ENCODE measurements around the gene CCDC38. TPM values are rescaled to one million over a fixed set of nuclear protein-coding genes. Genes with fewer than 3 reads are reported as not detected.
A peak's percentile ranks its signal among the peaks of the same experiment; 100 is the strongest.

CCDC38 gene
- total and polyA plus RNA-seq, 9 of the 15 experiments (the other 6 are each of a cell fraction or from before 2014, with no cell fraction given), result not detected

DNA sequence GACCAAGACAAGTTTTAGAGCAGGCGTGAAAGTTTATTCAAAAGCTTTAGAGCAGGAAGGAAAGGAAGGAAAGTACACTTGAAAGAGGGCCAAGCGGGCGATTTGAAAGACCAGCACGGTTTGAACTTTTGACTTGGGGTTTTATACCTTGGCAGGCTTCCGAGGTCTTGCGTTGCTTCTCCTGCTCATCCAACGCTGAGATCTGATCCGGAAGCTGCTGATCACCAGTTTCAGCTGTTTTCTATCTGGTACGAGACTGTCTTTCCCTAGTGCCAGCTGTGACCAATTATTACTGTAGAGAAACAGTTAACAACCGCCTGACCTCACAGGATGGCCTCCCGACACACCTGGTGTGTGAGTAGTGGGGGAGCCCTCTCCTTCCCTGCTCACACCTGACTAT is 104.3 kb downstream of the CCDC38 start:
- intact Hi-C loops (cut with micrococcal nuclease) (no loop called here), in situ Hi-C loops (cut with MboI) (no loop called here)
- TF ChIP-seq, protein P1, sequence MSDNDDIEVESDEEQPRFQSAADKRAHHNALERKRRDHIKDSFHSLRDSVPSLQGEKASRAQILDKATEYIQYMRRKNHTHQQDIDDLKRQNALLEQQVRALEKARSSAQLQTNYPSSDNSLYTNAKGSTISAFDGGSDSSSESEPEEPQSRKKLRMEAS (CRISPR knock-in tag; IDR thresholded peaks at IDR 0.05), result no peak
- TF ChIP-seq, protein P2, sequence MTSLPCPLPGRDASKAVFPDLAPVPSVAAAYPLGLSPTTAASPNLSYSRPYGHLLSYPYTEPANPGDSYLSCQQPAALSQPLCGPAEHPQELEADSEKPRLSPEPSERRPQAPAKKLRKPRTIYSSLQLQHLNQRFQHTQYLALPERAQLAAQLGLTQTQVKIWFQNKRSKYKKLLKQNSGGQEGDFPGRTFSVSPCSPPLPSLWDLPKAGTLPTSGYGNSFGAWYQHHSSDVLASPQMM (CRISPR knock-in tag; IDR thresholded peaks at IDR 0.05), result no peak
- POLR2A ChIA-PET, result interaction anchor here (0.6 kb wide), 1 partner anchor 203 kb away, joined by 3 read pairs; no protein-coding TSS in a partner anchor
- no peak for FAIRE-seq
- no peak overlapping the region for H3K9ac ChIP-seq (ENCODE audit: insufficient read depth in 1 of 2, low read depth in 2 of 2, low read length in 2 of 2)
- BruUV-seq (replicated peaks), result no TSS peak
- peaks cover 2 to 14% of the 10 kb centered on the region in 2 experiments; a peak in 4 of 5 replicates for H3K27me3 ChIP-seq (ENCODE audit: control insufficient read depth in 2 of 2, insufficient read depth in 2 of 2, low read length in 2 of 2)
- no peak overlapping the region for H3K4me2 ChIP-seq (ENCODE audit: insufficient read depth, low read length)
- no peak overlapping the region for H3K4me3 ChIP-seq
- H3K9me3 ChIP-seq (replicated peaks; ENCODE audit: control insufficient read depth, insufficient read depth, low read depth, low read length), result no peaks in the 10 kb centered on the region
- H2AFZ ChIP-seq (ENCODE audit: low read depth, low read length), result no peak overlapping the region
- no peak for ATAC-seq
- no peak overlapping the region for H3K27ac ChIP-seq (ENCODE audit: extremely low read depth, low read depth, low read length)
- H3K9me1 ChIP-seq (ENCODE audit: control insufficient read depth, insufficient read depth, low read length), result no peaks in the 10 kb centered on the region
- no peaks in the 10 kb centered on the region for H3K4me1 ChIP-seq (replicated peaks in 1 of 2; ENCODE audit: control insufficient read depth in 2 of 2, insufficient read depth in 2 of 2, low read length in 2 of 2)
- H3K36me3 ChIP-seq (ENCODE audit: control insufficient read depth, insufficient read depth, low read length), result no peaks in the 10 kb centered on the region
- H4K20me1 ChIP-seq (replicated peaks; ENCODE audit: control insufficient read depth, insufficient read depth, low read length), result no peaks in the 10 kb centered on the region
- WGBS (ENCODE audit: insufficient coverage, low coverage, missing lambda C conversion rate), result 1% methylated on average over 11 of the region's 11 CpGs
- CTCF ChIA-PET (ENCODE audit: low intra/inter-chr PET ratio), result no interaction called here
- no peaks in the 10 kb centered on the region for H3K79me2 ChIP-seq (ENCODE audit: control insufficient read depth, insufficient read depth, low read length)
- DNase-seq (ENCODE audit: extremely low read depth in 1 of 4, low spot score in 3 of 4), result no peak

DNA sequence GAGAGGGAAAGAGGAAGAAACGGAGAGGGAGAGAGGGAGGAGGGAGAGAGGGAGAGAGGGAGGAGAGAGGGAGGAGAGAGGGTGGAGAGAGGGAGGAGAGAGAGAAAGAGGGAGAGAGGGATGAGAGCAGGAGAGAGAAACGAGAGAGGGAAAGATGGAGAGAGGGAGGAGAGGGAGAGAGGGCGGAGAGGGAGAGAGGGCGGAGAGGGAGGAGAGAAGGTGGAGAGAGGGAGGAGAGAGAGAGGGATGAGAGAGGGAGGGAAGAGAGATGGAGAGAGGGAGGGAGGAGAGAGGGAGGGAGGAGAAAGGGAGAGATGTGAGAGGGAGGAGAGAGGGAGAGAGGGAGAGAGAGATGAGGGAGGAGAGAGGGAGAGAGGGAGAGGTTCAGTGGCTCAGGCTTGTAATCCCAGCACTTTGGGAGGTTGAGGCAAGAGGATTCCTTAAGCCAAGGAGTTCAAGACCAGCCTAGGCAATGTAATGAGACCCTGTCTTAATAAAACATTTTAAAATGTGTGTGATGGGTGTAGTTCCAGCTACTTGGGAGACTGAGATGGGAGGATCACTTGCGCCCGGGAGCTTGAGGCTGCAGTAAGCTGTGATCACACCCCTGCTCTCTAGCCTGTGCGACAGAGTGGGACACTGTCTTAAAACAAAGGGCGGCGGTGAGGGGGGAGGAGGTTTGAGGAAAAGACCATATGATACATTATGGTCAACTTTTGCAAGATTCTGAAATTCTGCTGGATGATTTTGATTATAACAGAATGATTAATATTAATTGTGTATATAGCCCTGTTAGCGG is 105.0 kb downstream of the CCDC38 start:
- DNase-seq (ENCODE audit: extremely low read depth in 1 of 4, low spot score in 3 of 4), result no peak
- H4K20me1 ChIP-seq (replicated peaks; ENCODE audit: control insufficient read depth, insufficient read depth, low read length), result no peaks in the 10 kb centered on the region
- H2AFZ ChIP-seq (ENCODE audit: low read depth, low read length), result no peak overlapping the region
- intact Hi-C loops (cut with micrococcal nuclease), result no loop called here
- peak; percentile 53; the same call in 1 of the 3 replicates for ATAC-seq
- ChIA-PET POLR2A (interaction anchor here (0.6 kb wide), 1 partner anchor 202 kb away, joined by 3 read pairs; no protein-coding TSS in a partner anchor), CTCF (ENCODE audit: low intra/inter-chr PET ratio) (no interaction called here)
- in situ Hi-C loops (cut with MboI), result no loop called here
- WGBS (ENCODE audit: insufficient coverage, low coverage, missing lambda C conversion rate), result 1% methylated on average over 7 of the region's 10 CpGs
- H3K27me3 ChIP-seq (ENCODE audit: control insufficient read depth in 2 of 2, insufficient read depth in 2 of 2, low read length in 2 of 2), result peaks cover under 1 to 12% of the 10 kb centered on the region in 2 experiments; a peak in 4 of 5 replicates
- no peaks in the 10 kb centered on the region for H3K4me1 ChIP-seq (replicated peaks in 1 of 2; ENCODE audit: control insufficient read depth in 2 of 2, insufficient read depth in 2 of 2, low read length in 2 of 2)
- H3K36me3 ChIP-seq (ENCODE audit: control insufficient read depth, insufficient read depth, low read length), result no peaks in the 10 kb centered on the region
- BruUV-seq (replicated peaks), result no TSS peak
- H3K9me3 ChIP-seq (replicated peaks; ENCODE audit: control insufficient read depth, insufficient read depth, low read depth, low read length), result no peaks in the 10 kb centered on the region
- no peak for FAIRE-seq
- no peak overlapping the region for H3K4me2 ChIP-seq (ENCODE audit: insufficient read depth, low read length)
- H3K9ac ChIP-seq (ENCODE audit: insufficient read depth in 1 of 2, low read depth in 2 of 2, low read length in 2 of 2), result no peak overlapping the region
- H3K9me1 ChIP-seq (ENCODE audit: control insufficient read depth, insufficient read depth, low read length), result no peaks in the 10 kb centered on the region
- H3K27ac ChIP-seq (ENCODE audit: extremely low read depth, low read depth, low read length), result no peak overlapping the region
- no peak overlapping the region for H3K4me3 ChIP-seq
- no peaks in the 10 kb centered on the region for H3K79me2 ChIP-seq (ENCODE audit: control insufficient read depth, insufficient read depth, low read length)
- TF ChIP-seq JUNB (CRISPR knock-in tag; conservative IDR thresholded peaks at IDR 0.05) (no peak), ZNF696 (CRISPR knock-in tag; conservative IDR thresholded peaks at IDR 0.05) (no peak), ZNF644 (tag; IDR thresholded peaks at IDR 0.05; ENCODE audit: low read depth) (no peak)
- TF ChIP-seq, protein P3, sequence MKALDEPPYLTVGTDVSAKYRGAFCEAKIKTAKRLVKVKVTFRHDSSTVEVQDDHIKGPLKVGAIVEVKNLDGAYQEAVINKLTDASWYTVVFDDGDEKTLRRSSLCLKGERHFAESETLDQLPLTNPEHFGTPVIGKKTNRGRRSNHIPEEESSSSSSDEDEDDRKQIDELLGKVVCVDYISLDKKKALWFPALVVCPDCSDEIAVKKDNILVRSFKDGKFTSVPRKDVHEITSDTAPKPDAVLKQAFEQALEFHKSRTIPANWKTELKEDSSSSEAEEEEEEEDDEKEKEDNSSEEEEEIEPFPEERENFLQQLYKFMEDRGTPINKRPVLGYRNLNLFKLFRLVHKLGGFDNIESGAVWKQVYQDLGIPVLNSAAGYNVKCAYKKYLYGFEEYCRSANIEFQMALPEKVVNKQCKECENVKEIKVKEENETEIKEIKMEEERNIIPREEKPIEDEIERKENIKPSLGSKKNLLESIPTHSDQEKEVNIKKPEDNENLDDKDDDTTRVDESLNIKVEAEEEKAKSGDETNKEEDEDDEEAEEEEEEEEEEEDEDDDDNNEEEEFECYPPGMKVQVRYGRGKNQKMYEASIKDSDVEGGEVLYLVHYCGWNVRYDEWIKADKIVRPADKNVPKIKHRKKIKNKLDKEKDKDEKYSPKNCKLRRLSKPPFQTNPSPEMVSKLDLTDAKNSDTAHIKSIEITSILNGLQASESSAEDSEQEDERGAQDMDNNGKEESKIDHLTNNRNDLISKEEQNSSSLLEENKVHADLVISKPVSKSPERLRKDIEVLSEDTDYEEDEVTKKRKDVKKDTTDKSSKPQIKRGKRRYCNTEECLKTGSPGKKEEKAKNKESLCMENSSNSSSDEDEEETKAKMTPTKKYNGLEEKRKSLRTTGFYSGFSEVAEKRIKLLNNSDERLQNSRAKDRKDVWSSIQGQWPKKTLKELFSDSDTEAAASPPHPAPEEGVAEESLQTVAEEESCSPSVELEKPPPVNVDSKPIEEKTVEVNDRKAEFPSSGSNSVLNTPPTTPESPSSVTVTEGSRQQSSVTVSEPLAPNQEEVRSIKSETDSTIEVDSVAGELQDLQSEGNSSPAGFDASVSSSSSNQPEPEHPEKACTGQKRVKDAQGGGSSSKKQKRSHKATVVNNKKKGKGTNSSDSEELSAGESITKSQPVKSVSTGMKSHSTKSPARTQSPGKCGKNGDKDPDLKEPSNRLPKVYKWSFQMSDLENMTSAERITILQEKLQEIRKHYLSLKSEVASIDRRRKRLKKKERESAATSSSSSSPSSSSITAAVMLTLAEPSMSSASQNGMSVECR (CRISPR knock-in tag; IDR thresholded peaks at IDR 0.05), result no peak
- TF ChIP-seq, protein P4, sequence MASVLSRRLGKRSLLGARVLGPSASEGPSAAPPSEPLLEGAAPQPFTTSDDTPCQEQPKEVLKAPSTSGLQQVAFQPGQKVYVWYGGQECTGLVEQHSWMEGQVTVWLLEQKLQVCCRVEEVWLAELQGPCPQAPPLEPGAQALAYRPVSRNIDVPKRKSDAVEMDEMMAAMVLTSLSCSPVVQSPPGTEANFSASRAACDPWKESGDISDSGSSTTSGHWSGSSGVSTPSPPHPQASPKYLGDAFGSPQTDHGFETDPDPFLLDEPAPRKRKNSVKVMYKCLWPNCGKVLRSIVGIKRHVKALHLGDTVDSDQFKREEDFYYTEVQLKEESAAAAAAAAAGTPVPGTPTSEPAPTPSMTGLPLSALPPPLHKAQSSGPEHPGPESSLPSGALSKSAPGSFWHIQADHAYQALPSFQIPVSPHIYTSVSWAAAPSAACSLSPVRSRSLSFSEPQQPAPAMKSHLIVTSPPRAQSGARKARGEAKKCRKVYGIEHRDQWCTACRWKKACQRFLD (CRISPR knock-in tag; IDR thresholded peaks at IDR 0.05), result no peak
